ENCODE results near the gene GJC3.
"Not testable (repeated sequence)": the region's sequence is repeated elsewhere in the genome, so short reads cannot be mapped to it uniquely, and the experiment has no call there.

Gene GJC3

GRCh38 chr7:99928994-99929729 lies at the start of gene GJC3:
TSS of gene GJC3 (minus strand) at chr7:99929620. CDS start at chr7:99929620, 0 bp downstream.
- peak; percentile 19 for DNase-seq (ENCODE audit: low spot score)

GRCh38 chr7:99976626-99977025 lies 47.2 kb upstream of the GJC3 start:
- no peak for DNase-seq (ENCODE audit: low spot score)

GRCh38 chr7:99975782-99976521 lies 46.5 kb upstream of the GJC3 start, which contains the start of gene AZGP1:
TSS of gene AZGP1 (minus strand) at chr7:99976031. CDS start at chr7:99976020, 11 bp downstream.
- DNase-seq (ENCODE audit: low spot score): no peak

- no peak for DNase-seq (ENCODE audit: low spot score)
These were observed 45.3 kb upstream of the GJC3 start for GRCh38 chr7:99974681-99975080.

GRCh38 chr7:99973817-99974216 lies 44.4 kb upstream of the GJC3 start:
- DNase-seq (ENCODE audit: low spot score): not testable (repeated sequence)

GRCh38 chr7:99971242-99971641 lies 41.8 kb upstream of the GJC3 start:
- no peak for DNase-seq (ENCODE audit: low spot score)

GRCh38 chr7:99969813-99970212 lies 40.4 kb upstream of the GJC3 start:
- DNase-seq (ENCODE audit: low spot score): not testable (repeated sequence)

- no peak for DNase-seq (ENCODE audit: low spot score)
These were observed 39.9 kb upstream of the GJC3 start for GRCh38 chr7:99969298-99969697.

- no peak for DNase-seq (ENCODE audit: low spot score)
These were observed 29.3 kb upstream of the GJC3 start for GRCh38 chr7:99958564-99959227.

- DNase-seq (ENCODE audit: low spot score): no peak
These were observed 25.8 kb upstream of the GJC3 start for GRCh38 chr7:99955247-99955646.

- DNase-seq (ENCODE audit: low spot score): not testable (repeated sequence)
These were observed 25.2 kb upstream of the GJC3 start for GRCh38 chr7:99954643-99955042.

- no peak for DNase-seq (ENCODE audit: low spot score)
These were observed 24.2 kb upstream of the GJC3 start for GRCh38 chr7:99953649-99954048.

- not testable (repeated sequence) for DNase-seq (ENCODE audit: low spot score)
These were observed 23.2 kb upstream of the GJC3 start for GRCh38 chr7:99952649-99953048.

- DNase-seq (ENCODE audit: low spot score): not testable (repeated sequence)
These were observed 21.4 kb upstream of the GJC3 start for GRCh38 chr7:99950819-99951218.

- no peak for DNase-seq (ENCODE audit: low spot score)
These were observed 20.3 kb upstream of the GJC3 start for GRCh38 chr7:99949645-99950228.

- no peak for DNase-seq (ENCODE audit: low spot score)
These were observed 18.2 kb upstream of the GJC3 start for GRCh38 chr7:99947608-99948007.

- no peak for DNase-seq (ENCODE audit: low spot score)
These were observed 15.2 kb upstream of the GJC3 start for GRCh38 chr7:99944497-99945070.

- no peak for DNase-seq (ENCODE audit: low spot score)
These were observed 14.4 kb upstream of the GJC3 start for GRCh38 chr7:99943641-99944496.

- DNase-seq (ENCODE audit: low spot score): no peak
These were observed 8.9 kb upstream of the GJC3 start for GRCh38 chr7:99938296-99938695.

- DNase-seq (ENCODE audit: low spot score): not testable (repeated sequence)
These were observed 5.6 kb upstream of the GJC3 start for GRCh38 chr7:99935009-99935408.

- no peak for DNase-seq (ENCODE audit: low spot score)
These were observed 956 bp upstream of the GJC3 start for GRCh38 chr7:99930376-99930775.

All from globus pallidus (tissue), 1 donor.